Measurements from ENCODE around the gene GABRE.

GABRE gene, protein sequence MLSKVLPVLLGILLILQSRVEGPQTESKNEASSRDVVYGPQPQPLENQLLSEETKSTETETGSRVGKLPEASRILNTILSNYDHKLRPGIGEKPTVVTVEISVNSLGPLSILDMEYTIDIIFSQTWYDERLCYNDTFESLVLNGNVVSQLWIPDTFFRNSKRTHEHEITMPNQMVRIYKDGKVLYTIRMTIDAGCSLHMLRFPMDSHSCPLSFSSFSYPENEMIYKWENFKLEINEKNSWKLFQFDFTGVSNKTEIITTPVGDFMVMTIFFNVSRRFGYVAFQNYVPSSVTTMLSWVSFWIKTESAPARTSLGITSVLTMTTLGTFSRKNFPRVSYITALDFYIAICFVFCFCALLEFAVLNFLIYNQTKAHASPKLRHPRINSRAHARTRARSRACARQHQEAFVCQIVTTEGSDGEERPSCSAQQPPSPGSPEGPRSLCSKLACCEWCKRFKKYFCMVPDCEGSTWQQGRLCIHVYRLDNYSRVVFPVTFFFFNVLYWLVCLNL

GRCh38 chrX:151974336-151975227 lies at the start of gene GABRE:
TSS of gene GABRE (minus strand) at chrX:151974676. CDS start at chrX:151974625, 51 bp downstream.
- H2AFZ ChIP-seq (ENCODE audit: low read depth), result peak within 1 kb of the TSS; percentile 61

DNA sequence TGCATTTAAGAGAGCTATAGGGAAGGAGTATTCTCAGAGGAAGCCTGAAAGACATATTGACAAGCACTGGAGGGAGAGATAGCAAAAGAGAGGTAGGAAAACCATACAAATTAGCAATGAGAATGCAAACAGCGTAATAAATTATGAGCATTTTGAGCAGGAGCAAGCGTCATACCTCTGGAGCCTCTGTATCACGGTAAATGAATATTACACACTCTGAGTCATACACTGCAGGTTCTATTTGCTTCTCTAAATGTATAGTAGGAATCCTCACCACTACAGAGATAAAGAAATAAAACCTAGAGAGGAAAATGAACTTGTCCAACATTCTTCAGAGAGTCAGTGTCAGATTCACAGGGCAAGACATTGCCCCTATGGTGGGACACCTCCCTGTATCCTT lies 46.4 kb upstream of the GABRE start:
- no peak overlapping the region for H2AFZ ChIP-seq (ENCODE audit: low read depth)
- no peak overlapping the region for H3K4me2 ChIP-seq
- TF ChIP-seq, protein P1, sequence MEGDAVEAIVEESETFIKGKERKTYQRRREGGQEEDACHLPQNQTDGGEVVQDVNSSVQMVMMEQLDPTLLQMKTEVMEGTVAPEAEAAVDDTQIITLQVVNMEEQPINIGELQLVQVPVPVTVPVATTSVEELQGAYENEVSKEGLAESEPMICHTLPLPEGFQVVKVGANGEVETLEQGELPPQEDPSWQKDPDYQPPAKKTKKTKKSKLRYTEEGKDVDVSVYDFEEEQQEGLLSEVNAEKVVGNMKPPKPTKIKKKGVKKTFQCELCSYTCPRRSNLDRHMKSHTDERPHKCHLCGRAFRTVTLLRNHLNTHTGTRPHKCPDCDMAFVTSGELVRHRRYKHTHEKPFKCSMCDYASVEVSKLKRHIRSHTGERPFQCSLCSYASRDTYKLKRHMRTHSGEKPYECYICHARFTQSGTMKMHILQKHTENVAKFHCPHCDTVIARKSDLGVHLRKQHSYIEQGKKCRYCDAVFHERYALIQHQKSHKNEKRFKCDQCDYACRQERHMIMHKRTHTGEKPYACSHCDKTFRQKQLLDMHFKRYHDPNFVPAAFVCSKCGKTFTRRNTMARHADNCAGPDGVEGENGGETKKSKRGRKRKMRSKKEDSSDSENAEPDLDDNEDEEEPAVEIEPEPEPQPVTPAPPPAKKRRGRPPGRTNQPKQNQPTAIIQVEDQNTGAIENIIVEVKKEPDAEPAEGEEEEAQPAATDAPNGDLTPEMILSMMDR (conservative IDR thresholded peaks at IDR 0.05; ENCODE audit: low read depth, low read length), result no peak
- H3K27ac ChIP-seq, result no peak overlapping the region
- H4K20me1 ChIP-seq (ENCODE audit: insufficient read depth), result no peaks in the 10 kb centered on the region
- no peak overlapping the region for H3K9ac ChIP-seq
- H3K36me3 ChIP-seq (ENCODE audit: insufficient read depth), result no peaks in the 10 kb centered on the region
- no peaks in the 10 kb centered on the region for H3K79me2 ChIP-seq (ENCODE audit: insufficient read depth, low read depth)
- no peak overlapping the region for H3K4me3 ChIP-seq (IDR thresholded peaks at IDR 0.05; ENCODE audit: insufficient read depth, low read depth, low read length)
- H3K4me1 ChIP-seq (ENCODE audit: low read depth, poor library complexity, severe bottlenecking), result no peaks in the 10 kb centered on the region
- H3K27me3 ChIP-seq (ENCODE audit: insufficient read depth, low read depth), result no peaks in the 10 kb centered on the region

More at GRCh38 chrX:151974336-151975227, at the start of gene GABRE:
- Histone ChIP-seq H3K9ac (peak within 1 kb of the TSS; percentile 25; the same call in 1 of the 2 replicates), H3K36me3 (ENCODE audit: insufficient read depth) (no peaks in the 10 kb centered on the region), H4K20me1 (ENCODE audit: insufficient read depth) (no peaks in the 10 kb centered on the region), H3K27me3 (ENCODE audit: insufficient read depth, low read depth) (no peaks in the 10 kb centered on the region), H3K4me2 (peak within 1 kb of the TSS; percentile 42; the same call in 1 of the 2 replicates), H3K4me3 (IDR thresholded peaks at IDR 0.05; ENCODE audit: insufficient read depth, low read depth, low read length) (no peak within 1 kb of the TSS), H3K79me2 (ENCODE audit: insufficient read depth, low read depth) (no peaks in the 10 kb centered on the region), H3K4me1 (ENCODE audit: low read depth, poor library complexity, severe bottlenecking) (no peaks in the 10 kb centered on the region), H3K27ac (no peak within 1 kb of the TSS)
- TF ChIP-seq, protein P1 (conservative IDR thresholded peaks at IDR 0.05; ENCODE audit: low read depth, low read length), result no peak

DNA sequence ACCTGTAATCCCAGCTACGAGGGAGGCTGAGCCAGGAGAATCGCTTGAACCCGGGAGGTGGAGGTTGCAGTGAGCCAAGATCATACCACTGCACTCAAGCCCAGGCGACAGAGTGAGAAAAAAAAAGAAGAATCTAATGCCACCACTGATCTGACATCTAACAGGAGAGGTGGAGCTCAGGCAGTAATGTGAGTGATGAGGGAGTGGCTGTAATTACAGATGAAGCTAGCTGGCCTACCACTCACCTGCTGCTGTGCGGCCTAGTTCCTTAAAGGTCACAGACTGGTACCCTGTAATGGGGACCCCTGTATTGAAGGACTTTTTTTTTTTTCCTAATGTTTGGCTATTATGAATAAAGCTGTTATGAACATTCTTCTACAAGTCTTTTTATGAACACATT lies 25.3 kb upstream of the GABRE start:
- Histone ChIP-seq H3K4me3 (IDR thresholded peaks at IDR 0.05; ENCODE audit: insufficient read depth, low read depth, low read length) (no peak overlapping the region), H3K36me3 (ENCODE audit: insufficient read depth) (no peaks in the 10 kb centered on the region), H3K27me3 (ENCODE audit: insufficient read depth, low read depth) (no peaks in the 10 kb centered on the region), H4K20me1 (ENCODE audit: insufficient read depth) (no peaks in the 10 kb centered on the region), H3K4me1 (ENCODE audit: low read depth, poor library complexity, severe bottlenecking) (no peaks in the 10 kb centered on the region), H3K4me2 (no peak overlapping the region), H3K79me2 (ENCODE audit: insufficient read depth, low read depth) (no peaks in the 10 kb centered on the region), H2AFZ (ENCODE audit: low read depth) (no peak overlapping the region), H3K9ac (no peak overlapping the region), H3K27ac (no peak overlapping the region)
- TF ChIP-seq, protein P1 (conservative IDR thresholded peaks at IDR 0.05; ENCODE audit: low read depth, low read length), result no peak

GRCh38 chrX:151997539-151997938 lies 23.1 kb upstream of the GABRE start:
- H3K9ac ChIP-seq, result no peak overlapping the region
- H3K36me3 ChIP-seq (ENCODE audit: insufficient read depth), result no peaks in the 10 kb centered on the region
- no peak overlapping the region for H3K4me3 ChIP-seq (IDR thresholded peaks at IDR 0.05; ENCODE audit: insufficient read depth, low read depth, low read length)
- no peaks in the 10 kb centered on the region for H4K20me1 ChIP-seq (ENCODE audit: insufficient read depth)
- H3K27ac ChIP-seq, result no peak overlapping the region
- H3K27me3 ChIP-seq (ENCODE audit: insufficient read depth, low read depth), result no peaks in the 10 kb centered on the region
- no peak overlapping the region for H2AFZ ChIP-seq (ENCODE audit: low read depth)
- H3K4me2 ChIP-seq, result no peak overlapping the region
- TF ChIP-seq, protein P1 (conservative IDR thresholded peaks at IDR 0.05; ENCODE audit: low read depth, low read length), result no peak
- H3K79me2 ChIP-seq (ENCODE audit: insufficient read depth, low read depth), result no peaks in the 10 kb centered on the region
- no peaks in the 10 kb centered on the region for H3K4me1 ChIP-seq (ENCODE audit: low read depth, poor library complexity, severe bottlenecking)

Measured in KMS-11 (cell line).